ENCODE measurements around the gene TTLL5.

Gene TTLL5

DNA sequence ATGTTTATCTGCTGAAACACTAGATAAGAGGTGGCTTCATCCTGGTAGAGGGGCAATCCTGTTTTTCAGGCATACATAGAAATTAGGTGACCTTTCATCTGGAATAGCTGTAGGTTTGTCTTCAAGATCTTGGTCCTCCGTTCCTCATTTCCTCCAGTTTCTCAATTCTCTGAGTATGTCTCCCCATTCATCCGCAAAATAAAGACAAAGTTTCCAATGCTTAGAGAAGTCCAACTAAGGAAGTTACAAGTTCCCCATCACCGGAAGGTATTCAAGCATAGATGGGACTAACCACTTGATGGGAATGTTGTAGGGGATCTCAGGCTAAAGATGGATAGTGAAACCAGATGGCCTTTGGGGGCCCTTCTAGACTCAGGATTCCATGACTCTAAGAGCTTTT is 34.6 kb upstream of the TTLL5 start:
- ATAC-seq, result no peak
- TF ChIP-seq, protein P1, sequence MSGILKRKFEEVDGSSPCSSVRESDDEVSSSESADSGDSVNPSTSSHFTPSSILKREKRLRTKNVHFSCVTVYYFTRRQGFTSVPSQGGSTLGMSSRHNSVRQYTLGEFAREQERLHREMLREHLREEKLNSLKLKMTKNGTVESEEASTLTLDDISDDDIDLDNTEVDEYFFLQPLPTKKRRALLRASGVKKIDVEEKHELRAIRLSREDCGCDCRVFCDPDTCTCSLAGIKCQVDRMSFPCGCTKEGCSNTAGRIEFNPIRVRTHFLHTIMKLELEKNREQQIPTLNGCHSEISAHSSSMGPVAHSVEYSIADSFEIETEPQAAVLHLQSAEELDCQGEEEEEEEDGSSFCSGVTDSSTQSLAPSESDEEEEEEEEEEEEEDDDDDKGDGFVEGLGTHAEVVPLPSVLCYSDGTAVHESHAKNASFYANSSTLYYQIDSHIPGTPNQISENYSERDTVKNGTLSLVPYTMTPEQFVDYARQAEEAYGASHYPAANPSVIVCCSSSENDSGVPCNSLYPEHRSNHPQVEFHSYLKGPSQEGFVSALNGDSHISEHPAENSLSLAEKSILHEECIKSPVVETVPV (CRISPR knock-in tag; IDR thresholded peaks at IDR 0.05), result no peak
- TF ChIP-seq PPARA (CRISPR knock-in tag; IDR thresholded peaks at IDR 0.05; ENCODE audit: borderline replicate concordance) (no peak), SNAI2 (CRISPR knock-in tag; IDR thresholded peaks at IDR 0.05) (no peak), ZFP30 (CRISPR knock-in tag; IDR thresholded peaks at IDR 0.05) (no peak), ISL1 (CRISPR knock-in tag; IDR thresholded peaks at IDR 0.05) (no peak), CSDC2 (CRISPR knock-in tag; IDR thresholded peaks at IDR 0.05) (no peak), GLIS3 (CRISPR knock-in tag; IDR thresholded peaks at IDR 0.05) (no peak), TCF4 (CRISPR knock-in tag; IDR thresholded peaks at IDR 0.05; ENCODE audit: borderline replicate concordance) (no peak)
- TF ChIP-seq, protein P2, sequence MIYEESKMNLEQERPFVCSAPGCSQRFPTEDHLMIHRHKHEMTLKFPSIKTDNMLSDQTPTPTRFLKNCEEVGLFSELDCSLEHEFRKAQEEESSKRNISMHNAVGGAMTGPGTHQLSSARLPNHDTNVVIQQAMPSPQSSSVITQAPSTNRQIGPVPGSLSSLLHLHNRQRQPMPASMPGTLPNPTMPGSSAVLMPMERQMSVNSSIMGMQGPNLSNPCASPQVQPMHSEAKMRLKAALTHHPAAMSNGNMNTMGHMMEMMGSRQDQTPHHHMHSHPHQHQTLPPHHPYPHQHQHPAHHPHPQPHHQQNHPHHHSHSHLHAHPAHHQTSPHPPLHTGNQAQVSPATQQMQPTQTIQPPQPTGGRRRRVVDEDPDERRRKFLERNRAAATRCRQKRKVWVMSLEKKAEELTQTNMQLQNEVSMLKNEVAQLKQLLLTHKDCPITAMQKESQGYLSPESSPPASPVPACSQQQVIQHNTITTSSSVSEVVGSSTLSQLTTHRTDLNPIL (CRISPR knock-in tag; IDR thresholded peaks at IDR 0.05; ENCODE audit: low read depth), result no peak
- TF ChIP-seq, protein P3, sequence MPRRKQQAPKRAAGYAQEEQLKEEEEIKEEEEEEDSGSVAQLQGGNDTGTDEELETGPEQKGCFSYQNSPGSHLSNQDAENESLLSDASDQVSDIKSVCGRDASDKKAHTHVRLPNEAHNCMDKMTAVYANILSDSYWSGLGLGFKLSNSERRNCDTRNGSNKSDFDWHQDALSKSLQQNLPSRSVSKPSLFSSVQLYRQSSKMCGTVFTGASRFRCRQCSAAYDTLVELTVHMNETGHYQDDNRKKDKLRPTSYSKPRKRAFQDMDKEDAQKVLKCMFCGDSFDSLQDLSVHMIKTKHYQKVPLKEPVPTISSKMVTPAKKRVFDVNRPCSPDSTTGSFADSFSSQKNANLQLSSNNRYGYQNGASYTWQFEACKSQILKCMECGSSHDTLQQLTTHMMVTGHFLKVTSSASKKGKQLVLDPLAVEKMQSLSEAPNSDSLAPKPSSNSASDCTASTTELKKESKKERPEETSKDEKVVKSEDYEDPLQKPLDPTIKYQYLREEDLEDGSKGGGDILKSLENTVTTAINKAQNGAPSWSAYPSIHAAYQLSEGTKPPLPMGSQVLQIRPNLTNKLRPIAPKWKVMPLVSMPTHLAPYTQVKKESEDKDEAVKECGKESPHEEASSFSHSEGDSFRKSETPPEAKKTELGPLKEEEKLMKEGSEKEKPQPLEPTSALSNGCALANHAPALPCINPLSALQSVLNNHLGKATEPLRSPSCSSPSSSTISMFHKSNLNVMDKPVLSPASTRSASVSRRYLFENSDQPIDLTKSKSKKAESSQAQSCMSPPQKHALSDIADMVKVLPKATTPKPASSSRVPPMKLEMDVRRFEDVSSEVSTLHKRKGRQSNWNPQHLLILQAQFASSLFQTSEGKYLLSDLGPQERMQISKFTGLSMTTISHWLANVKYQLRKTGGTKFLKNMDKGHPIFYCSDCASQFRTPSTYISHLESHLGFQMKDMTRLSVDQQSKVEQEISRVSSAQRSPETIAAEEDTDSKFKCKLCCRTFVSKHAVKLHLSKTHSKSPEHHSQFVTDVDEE (CRISPR knock-in tag; IDR thresholded peaks at IDR 0.05), result no peak

DNA sequence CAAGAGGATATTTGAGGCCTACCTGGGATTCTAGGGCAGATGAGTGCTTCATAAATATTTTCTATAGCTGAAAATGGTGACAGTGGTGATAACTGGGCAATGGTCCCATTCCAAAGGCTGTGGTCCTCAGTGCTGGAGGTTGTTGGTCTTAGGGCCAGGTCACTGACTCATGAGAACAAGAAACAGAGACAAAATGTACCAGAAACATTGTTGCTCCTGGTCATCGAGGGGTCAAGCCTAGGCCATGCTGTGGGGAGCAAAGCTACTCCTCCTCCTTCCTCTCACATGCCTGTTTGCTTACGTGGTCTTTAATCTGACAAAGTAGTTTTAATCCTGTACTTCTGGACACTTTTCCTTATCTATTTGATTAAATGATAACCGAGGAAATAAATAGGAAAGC is 34.2 kb upstream of the TTLL5 start:
- no peak for ATAC-seq
- TF ChIP-seq ISL1 (CRISPR knock-in tag; IDR thresholded peaks at IDR 0.05) (no peak), ZNF565 (CRISPR knock-in tag; conservative IDR thresholded peaks at IDR 0.05; ENCODE audit: low read depth) (no peak), ZFP3 (CRISPR knock-in tag; IDR thresholded peaks at IDR 0.05) (no peak), CSDC2 (CRISPR knock-in tag; IDR thresholded peaks at IDR 0.05) (no peak), TCF4 (CRISPR knock-in tag; IDR thresholded peaks at IDR 0.05; ENCODE audit: borderline replicate concordance) (no peak), ZC3H10 (CRISPR knock-in tag; IDR thresholded peaks at IDR 0.05) (no peak), PPARA (CRISPR knock-in tag; IDR thresholded peaks at IDR 0.05; ENCODE audit: borderline replicate concordance) (no peak), TOX (CRISPR knock-in tag; IDR thresholded peaks at IDR 0.05; ENCODE audit: borderline replicate concordance) (no peak), BACH2 (CRISPR knock-in tag; IDR thresholded peaks at IDR 0.05; ENCODE audit: borderline replicate concordance) (no peak), ESRRG (CRISPR knock-in tag; IDR thresholded peaks at IDR 0.05) (no peak), GLIS3 (CRISPR knock-in tag; IDR thresholded peaks at IDR 0.05) (no peak), OSR1 (CRISPR knock-in tag; IDR thresholded peaks at IDR 0.05) (no peak), RARB (CRISPR knock-in tag; IDR thresholded peaks at IDR 0.05) (no peak), ZNF8 (CRISPR knock-in tag; IDR thresholded peaks at IDR 0.05) (no peak), ARNTL (CRISPR knock-in tag; IDR thresholded peaks at IDR 0.05; ENCODE audit: borderline replicate concordance, low read depth) (no peak), SNAI2 (CRISPR knock-in tag; IDR thresholded peaks at IDR 0.05) (no peak)
- TF ChIP-seq, protein P2 (CRISPR knock-in tag; IDR thresholded peaks at IDR 0.05; ENCODE audit: low read depth), result no peak
- TF ChIP-seq, protein P4, sequence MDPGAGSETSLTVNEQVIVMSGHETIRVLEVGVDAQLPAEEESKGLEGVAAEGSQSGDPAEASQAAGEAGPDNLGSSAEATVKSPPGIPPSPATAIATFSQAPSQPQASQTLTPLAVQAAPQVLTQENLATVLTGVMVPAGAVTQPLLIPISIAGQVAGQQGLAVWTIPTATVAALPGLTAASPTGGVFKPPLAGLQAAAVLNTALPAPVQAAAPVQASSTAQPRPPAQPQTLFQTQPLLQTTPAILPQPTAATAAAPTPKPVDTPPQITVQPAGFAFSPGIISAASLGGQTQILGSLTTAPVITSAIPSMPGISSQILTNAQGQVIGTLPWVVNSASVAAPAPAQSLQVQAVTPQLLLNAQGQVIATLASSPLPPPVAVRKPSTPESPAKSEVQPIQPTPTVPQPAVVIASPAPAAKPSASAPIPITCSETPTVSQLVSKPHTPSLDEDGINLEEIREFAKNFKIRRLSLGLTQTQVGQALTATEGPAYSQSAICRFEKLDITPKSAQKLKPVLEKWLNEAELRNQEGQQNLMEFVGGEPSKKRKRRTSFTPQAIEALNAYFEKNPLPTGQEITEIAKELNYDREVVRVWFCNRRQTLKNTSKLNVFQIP (CRISPR knock-in tag; IDR thresholded peaks at IDR 0.05; ENCODE audit: borderline replicate concordance, low read depth), result no peak
- TF ChIP-seq, protein P1 (CRISPR knock-in tag; IDR thresholded peaks at IDR 0.05), result no peak

Measured in SK-N-SH treated with all-trans-retinoic acid at 6 μM for 48 hours (cell line).